GM10847 (cell line): ENCODE data around the gene ACTRT2.

Experiments used
- POLR2A ChIP-seq: IDR thresholded peaks from 2 replicates; pipeline ENCODE4 v1.6.1; 2011; ENCODE audit not compliant: insufficient read length; ENCODE audit errors: extremely low read depth

The ACTRT2 gene

GRCh38 chr1:2990376-2991115 lies 30.7 kb upstream of the ACTRT2 start:
- TF ChIP-seq POLR2A: no peak

DNA sequence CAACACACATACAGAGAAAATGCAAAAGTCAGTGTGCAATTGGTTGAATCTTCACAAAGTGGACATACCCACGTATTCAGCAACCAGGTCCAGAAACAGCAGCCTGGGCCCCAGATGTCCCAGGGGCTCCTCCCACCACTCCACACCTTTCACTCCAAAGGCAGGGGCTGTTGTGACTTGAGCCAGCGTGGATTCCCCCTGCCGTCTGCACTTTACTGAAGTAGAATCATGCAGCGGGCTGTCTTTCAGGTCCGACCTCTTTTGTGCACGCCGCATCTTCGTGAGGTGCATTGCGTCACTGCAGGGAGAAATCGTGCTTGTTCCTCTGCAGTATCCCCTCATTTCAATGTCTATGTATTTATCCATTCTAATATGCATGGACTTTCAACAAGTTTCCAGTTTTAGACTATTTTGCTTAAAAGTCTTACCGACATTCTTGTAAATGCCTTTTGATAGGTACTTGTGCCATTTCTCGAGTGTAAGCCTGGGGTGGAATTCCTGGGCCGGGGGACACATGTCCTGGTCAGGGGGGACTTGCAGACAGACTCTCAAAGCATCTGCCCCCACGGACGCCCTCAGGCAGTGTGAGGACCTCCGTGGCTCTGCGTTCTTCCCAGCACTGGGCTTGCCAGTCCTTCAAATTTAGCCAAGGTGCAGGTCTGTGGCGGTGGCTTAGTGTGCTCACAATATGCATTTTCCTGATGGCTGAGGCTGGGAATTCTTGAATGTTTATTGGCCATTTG lies 29.3 kb upstream of the ACTRT2 start:
- TF ChIP-seq POLR2A: no peak

GRCh38 chr1:2998503-2999100 lies 22.7 kb upstream of the ACTRT2 start:
- no peak for TF ChIP-seq POLR2A

GRCh38 chr1:2999138-2999537 lies 22.1 kb upstream of the ACTRT2 start:
- TF ChIP-seq POLR2A: no peak

DNA sequence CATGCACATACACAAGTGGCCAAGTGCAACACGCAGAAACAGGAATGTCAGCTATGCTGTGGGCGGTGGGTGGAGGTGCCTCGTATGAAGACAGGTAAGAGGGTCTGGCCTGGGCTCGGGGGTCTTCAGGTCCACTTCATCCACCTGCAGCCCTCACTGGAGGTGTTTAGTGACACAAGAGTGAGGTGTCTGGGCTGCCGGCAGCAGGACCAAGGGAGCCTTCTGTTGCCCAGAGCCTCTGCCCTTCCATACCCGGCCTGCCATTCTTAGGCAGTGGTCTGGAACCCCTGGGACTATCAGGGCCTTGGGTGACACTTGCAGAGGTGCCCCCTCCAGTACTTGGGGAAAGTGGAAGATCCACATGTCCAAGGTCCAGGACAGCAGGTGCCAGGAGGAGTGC lies 21.7 kb upstream of the ACTRT2 start:
- TF ChIP-seq POLR2A: no peak

GRCh38 chr1:3000214-3000613 lies 21.1 kb upstream of the ACTRT2 start:
- no peak for TF ChIP-seq POLR2A

DNA sequence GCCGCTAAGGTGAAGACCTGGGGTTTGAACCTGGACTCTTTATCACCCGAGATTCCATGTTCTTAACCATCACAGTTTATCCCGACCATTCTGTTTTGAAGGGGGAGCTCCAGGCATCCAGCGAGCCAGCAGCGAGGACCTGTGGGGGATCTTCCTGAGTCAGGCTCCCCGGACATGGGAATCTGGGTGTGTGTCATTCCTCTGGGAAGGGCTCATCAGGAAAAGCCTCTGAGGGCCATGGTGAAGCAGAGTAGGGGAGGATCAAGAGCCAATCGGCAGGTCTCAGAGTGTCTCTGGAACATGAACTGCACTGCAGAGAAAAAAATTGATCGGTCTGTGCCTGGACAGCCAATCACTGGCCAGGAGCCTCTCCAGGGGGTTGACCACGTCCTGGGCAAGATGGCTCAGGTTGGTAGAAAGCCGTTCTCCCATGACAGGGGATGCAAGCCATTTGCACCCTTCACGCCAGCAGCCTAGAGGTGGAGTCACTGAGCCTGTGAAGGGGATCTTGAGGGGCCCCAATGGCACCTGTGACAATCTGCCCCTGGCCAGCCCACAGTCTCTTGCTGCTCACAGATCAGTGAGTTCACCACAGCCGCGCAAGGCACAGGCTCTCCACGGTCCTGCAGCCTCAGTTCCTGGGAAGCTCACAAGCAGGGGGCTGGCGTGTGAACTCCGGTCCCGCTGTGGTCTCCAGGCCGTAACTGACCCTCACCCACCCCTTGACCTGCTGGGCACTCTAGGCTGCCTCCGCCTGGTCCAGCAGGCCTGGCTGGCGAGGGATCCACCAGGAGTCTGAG lies 20.4 kb upstream of the ACTRT2 start:
- no peak for TF ChIP-seq POLR2A

DNA sequence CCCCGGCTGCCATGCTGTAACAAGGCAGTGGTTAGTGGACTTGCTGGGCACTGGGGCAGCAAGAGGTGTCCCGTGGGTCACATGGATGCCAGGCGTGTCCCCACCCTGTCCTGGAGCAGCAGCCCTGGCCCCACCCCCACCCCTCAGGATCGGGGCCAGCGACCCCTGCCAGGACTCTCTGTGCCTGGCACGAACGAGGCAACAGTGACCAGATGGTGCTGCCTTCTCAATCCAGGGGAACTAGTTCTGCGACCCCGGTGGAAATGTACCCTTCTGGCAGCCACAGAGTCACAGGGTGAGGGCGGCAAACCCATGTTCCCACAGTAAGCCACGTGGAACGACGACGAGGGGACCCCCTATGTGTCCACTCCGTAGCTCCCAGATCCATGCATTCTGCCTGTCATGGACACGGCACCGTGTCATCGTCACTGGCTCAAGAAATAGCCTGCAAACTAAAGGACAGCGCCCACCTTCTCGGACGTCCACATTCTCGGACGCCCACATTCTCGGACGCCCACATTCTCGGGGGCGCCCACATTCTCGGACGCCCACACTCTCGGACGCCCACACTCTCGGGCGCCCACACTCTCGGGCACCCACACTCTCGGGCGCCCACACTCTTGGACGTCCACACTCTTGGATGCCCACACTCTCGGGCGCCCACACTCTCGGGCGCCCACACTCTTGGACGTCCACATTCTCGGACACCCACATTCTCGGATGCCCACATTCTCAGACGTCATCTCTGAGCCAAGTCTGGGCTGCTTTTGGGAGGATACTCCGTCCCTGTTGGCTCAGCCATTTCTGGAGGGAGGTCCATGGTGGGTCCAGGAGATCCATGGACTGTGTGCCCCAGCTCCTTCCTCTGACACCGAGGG lies 19.6 kb upstream of the ACTRT2 start:
- TF ChIP-seq POLR2A: no peak

GRCh38 chr1:3002349-3003038 lies 18.8 kb upstream of the ACTRT2 start:
- no peak for TF ChIP-seq POLR2A

DNA sequence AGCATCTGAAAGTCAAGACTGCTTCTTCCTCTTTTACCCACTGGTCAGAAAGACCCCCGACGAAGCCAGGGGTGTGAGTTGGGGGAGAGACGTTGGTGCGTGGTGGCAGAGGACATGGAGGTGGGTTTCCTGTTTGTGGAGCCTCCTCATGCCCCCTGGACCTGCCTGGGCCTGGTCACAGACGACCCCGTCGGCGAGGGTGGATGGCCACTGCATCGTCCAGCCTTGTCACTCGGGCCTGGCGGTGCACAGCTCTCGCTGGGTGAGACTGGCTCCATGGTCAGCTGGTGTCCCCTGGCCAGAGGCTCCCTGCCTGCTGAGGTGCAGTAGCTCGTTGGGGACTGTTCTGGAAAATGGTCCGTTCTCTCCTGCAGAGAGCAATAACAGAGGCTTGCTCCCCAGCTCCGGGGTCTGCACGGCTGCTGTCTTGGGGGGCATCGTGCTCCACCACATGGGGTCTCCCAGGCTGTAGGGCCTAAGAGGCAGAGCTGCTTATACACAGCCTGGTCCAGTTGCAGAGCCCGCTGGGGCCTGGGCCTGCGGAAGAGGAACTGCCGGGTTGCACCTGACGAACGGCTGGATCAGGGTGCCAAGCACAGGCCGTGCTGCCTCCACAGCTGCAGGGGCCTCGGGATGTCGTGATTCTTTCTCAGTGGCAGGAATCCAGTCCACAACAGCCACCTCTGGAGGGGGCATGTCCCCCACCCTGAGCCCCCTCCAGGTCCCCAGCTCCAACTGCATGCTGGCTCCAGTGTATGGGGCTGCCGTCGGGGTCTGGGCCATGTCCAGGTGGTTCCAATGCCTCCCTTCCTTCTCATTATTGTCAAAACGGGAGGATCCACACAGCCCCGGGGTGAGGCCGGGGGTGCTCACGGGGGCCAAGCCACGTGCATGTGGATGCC lies 18.0 kb upstream of the ACTRT2 start:
- no peak for TF ChIP-seq POLR2A

- no peak for TF ChIP-seq POLR2A
These were observed 17.4 kb upstream of the ACTRT2 start for GRCh38 chr1:3003941-3004270.

GRCh38 chr1:3004285-3005205 lies 16.7 kb upstream of the ACTRT2 start:
- no peak for TF ChIP-seq POLR2A
